ENCODE measurements around the gene CHD6.

- no peak for TF ChIP-seq CTCF (conservative IDR thresholded peaks at IDR 0.05)
- no peak for TF ChIP-seq EZH2 (IDR thresholded peaks at IDR 0.05; ENCODE audit: low read depth)
These were observed 190.3 kb downstream of the CHD6 start for GRCh38 chr20:41427833-41428232.

All from PC-9 (cell line).